Neural cell (in vitro differentiated cells): ENCODE results near the gene CRTAP. TPM values are rescaled to one million over a fixed set of nuclear protein-coding genes. Genes with fewer than 3 reads are reported as not detected.

Experiments
- H2AFZ ChIP-seq: fragments of 200-600, 300-800 bp; sonication (generic), shearing (Covaris generic); 2 replicates; pipeline ENCODE4 v1.6.0; 2014; ENCODE audit warnings: low read depth, mild to moderate bottlenecking, antibody characterized with exemption, low read length, moderate library complexity
- H3F3A ChIP-seq: fragments of 200-600 bp; shearing (Covaris generic); 2 replicates; pipeline ENCODE4 v1.6.1; 2016; ENCODE audit warnings: mild to moderate bottlenecking, moderate library complexity, mixed read lengths, antibody characterized with exemption, low read length; ENCODE audit not compliant: insufficient read depth, poor library complexity, severe bottlenecking
- H3K27ac ChIP-seq: fragments of 200-600, 300-800 bp; sonication (generic), shearing (Covaris generic); 2 replicates; pipeline ENCODE4 v1.5.1; 2014; ENCODE audit warnings: mild to moderate bottlenecking, low read length, moderate library complexity
- H3K27me3 ChIP-seq: fragments of 300-800, 200-600 bp; sonication (generic), shearing (Covaris generic); 2 replicates; pipeline ENCODE4 v1.6.0; 2014; ENCODE audit warnings: mild to moderate bottlenecking, low read depth, low read length, moderate library complexity; ENCODE audit not compliant: insufficient read depth
- H3K36me3 ChIP-seq: fragments of 300-800, 200-600 bp; sonication (generic), shearing (Covaris generic); 2 replicates; pipeline ENCODE4 v1.5.1; 2014; ENCODE audit warnings: mild to moderate bottlenecking, antibody characterized with exemption, low read length, moderate library complexity; ENCODE audit not compliant: insufficient read depth
- H3K4me2 ChIP-seq: fragments of 300-800, 200-600 bp; sonication (generic), shearing (Covaris generic); 2 replicates; pipeline ENCODE4 v1.6.0; 2014; ENCODE audit warnings: mild to moderate bottlenecking, low read length
- H3K4me3 ChIP-seq: fragments of 300-800, 200-600 bp; sonication (generic), shearing (Covaris generic); 2 replicates; pipeline ENCODE4 v1.5.1; 2014; ENCODE audit warnings: mild to moderate bottlenecking, low read length, moderate library complexity
- H3K79me2 ChIP-seq: fragments of 200-600 bp; shearing (Covaris generic); replicated peaks from 2 replicates; pipeline ENCODE4 v1.6.0; 2014; ENCODE audit warnings: mild to moderate bottlenecking, low read length, moderate library complexity; ENCODE audit not compliant: insufficient read depth
- H3K9ac ChIP-seq: fragments of 300-800, 200-600 bp; sonication (generic), shearing (Covaris generic); 2 replicates; pipeline ENCODE4 v1.6.1; 2016; ENCODE audit warnings: mild to moderate bottlenecking, low read length, mixed read lengths
- H3K9me2 ChIP-seq: fragments of 200-600 bp; shearing (Covaris generic); 2 replicates; pipeline ENCODE4 v1.6.1; 2016; ENCODE audit warnings: mild to moderate bottlenecking, low read length, mixed read lengths; ENCODE audit not compliant: insufficient read depth
- H3K9me3 ChIP-seq: fragments of 200-600, 300-800 bp; sonication (generic), shearing (Covaris generic); 2 replicates; pipeline ENCODE4 v1.6.1; 2016; ENCODE audit warnings: mild to moderate bottlenecking, mixed run types, low read length, moderate library complexity, mixed read lengths
- H4K20me1 ChIP-seq: fragments of 200-600 bp; shearing (Covaris generic); 2 replicates; pipeline ENCODE4 v1.6.1; 2016; ENCODE audit warnings: mild to moderate bottlenecking, mixed run types; ENCODE audit not compliant: insufficient read depth
- CTCF ChIP-seq: fragments of 450-650 bp; IDR thresholded peaks from 2 replicates; pipeline ENCODE4 v1.5.1; 2014; ENCODE audit warnings: antibody characterized with exemption, mild to moderate bottlenecking, moderate library complexity; ENCODE audit not compliant: poor library complexity, severe bottlenecking
- EP300 ChIP-seq: fragments of 450-650 bp; conservative IDR thresholded peaks from 2 replicates; pipeline ENCODE4 v1.6.1; 2014; ENCODE audit warnings: antibody characterized with exemption, mild to moderate bottlenecking, moderate library complexity; ENCODE audit not compliant: poor library complexity, severe bottlenecking
- EZH2 ChIP-seq: fragments of 200-600, 300-800 bp; shearing (Covaris generic), sonication (generic); IDR thresholded peaks from 2 replicates; pipeline ENCODE4 v1.6.1; 2014; ENCODE audit warnings: antibody characterized with exemption, low read length, borderline replicate concordance, mild to moderate bottlenecking; ENCODE audit not compliant: insufficient read depth, poor library complexity, severe bottlenecking
- MXI1 ChIP-seq: fragments of 450-650 bp; conservative IDR thresholded peaks from 2 replicates; pipeline ENCODE4 v1.6.1; 2014; ENCODE audit warnings: antibody characterized with exemption, mild to moderate bottlenecking; ENCODE audit not compliant: poor library complexity, severe bottlenecking
- POLR2AphosphoS5 ChIP-seq: IDR thresholded peaks from 2 replicates; pipeline ENCODE4 v1.6.1; 2012
- RAD21 ChIP-seq: fragments of 450-650 bp; conservative IDR thresholded peaks from 2 replicates; pipeline ENCODE4 v1.6.1; 2014; ENCODE audit warnings: antibody characterized with exemption, mild to moderate bottlenecking, moderate library complexity
- REST ChIP-seq: IDR thresholded peaks from 2 replicates; pipeline ENCODE4 v1.6.1; 2012; ENCODE audit warnings: borderline replicate concordance
- SMC3 ChIP-seq: fragments of 450-650 bp; conservative IDR thresholded peaks from 2 replicates; pipeline ENCODE4 v1.6.1; 2014; ENCODE audit warnings: antibody characterized with exemption, mild to moderate bottlenecking, moderate library complexity; ENCODE audit not compliant: poor library complexity
- TAF1 ChIP-seq: IDR thresholded peaks from 2 replicates; pipeline ENCODE4 v1.6.1; 2012; ENCODE audit warnings: low read depth
- polyA plus RNA-seq: library from polyadenylated mRNA; depleted of rRNA; stranded (reverse); fragments of >200 nt; gene quantifications from 2 replicates; pipeline ENCODE4 v1.2.3, GENCODE V29; 2014

The CRTAP gene
- polyA plus RNA-seq, 1 donor from 2014 or later, result 7.1 TPM

GRCh38 chr3:33145221-33145900 is 31.5 kb downstream of the CRTAP start:
- Histone ChIP-seq H3K36me3 (no peaks in the 10 kb centered on the region), H3K4me2 (no peak overlapping the region), H3K4me3 (no peak overlapping the region), H3K27ac (no peak overlapping the region), H3K9me3 (no peaks in the 10 kb centered on the region), H3K9me2 (no peaks in the 10 kb centered on the region), H4K20me1 (no peaks in the 10 kb centered on the region), H3F3A (no peaks in the 10 kb centered on the region), H3K9ac (no peak overlapping the region), H3K27me3 (no peaks in the 10 kb centered on the region), H2AFZ (no peak overlapping the region), H3K79me2 (no peaks in the 10 kb centered on the region)
- no peak for TF ChIP-seq SMC3

- H3K27me3 ChIP-seq, result no peaks in the 10 kb centered on the region
- no peak overlapping the region for H3K27ac ChIP-seq
- no peaks in the 10 kb centered on the region for H3F3A ChIP-seq
- TF ChIP-seq CTCF, result no peak
- TF ChIP-seq EZH2, result no peak
- TF ChIP-seq REST, result no peak
- no peak for TF ChIP-seq RAD21
- no peak for TF ChIP-seq TAF1
- TF ChIP-seq POLR2AphosphoS5, result no peak
- no peak for TF ChIP-seq MXI1
- TF ChIP-seq SMC3, result no peak
- no peak for TF ChIP-seq EP300
- no peaks in the 10 kb centered on the region for H3K9me3 ChIP-seq
- no peaks in the 10 kb centered on the region for H3K9me2 ChIP-seq
- H3K9ac ChIP-seq, result no peak overlapping the region
- H3K4me3 ChIP-seq, result no peak overlapping the region
- no peaks in the 10 kb centered on the region for H3K79me2 ChIP-seq
- H2AFZ ChIP-seq, result no peak overlapping the region
- no peaks in the 10 kb centered on the region for H4K20me1 ChIP-seq
- H3K36me3 ChIP-seq, result no peaks in the 10 kb centered on the region
- H3K4me2 ChIP-seq, result no peak overlapping the region
Observed at GRCh38 chr3:33145901-33146580, 32.2 kb downstream of the CRTAP start.
